Measurements from ENCODE around the gene SH2D3C.

Gene SH2D3C

DNA sequence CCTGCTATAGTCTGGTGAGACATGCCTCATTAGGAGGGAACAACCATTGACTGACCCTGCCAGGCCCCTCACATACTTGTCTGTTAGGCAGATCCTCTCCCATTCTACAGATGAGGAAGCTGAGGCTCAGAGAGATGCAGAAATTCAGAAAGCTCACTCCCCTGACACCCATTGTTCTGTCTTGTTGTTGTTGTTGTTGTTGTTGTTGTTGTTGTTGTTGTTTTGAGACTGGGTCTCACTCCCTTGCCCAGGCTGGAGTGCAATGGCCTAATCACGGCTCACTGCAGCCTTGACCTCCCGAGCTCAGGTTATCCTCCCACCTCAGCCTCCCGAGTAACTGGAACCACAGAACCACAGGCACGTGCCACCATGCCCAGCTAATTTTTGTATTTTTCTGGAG is 84.8 kb downstream of the SH2D3C start:
- no peak for DNase-seq

DNA sequence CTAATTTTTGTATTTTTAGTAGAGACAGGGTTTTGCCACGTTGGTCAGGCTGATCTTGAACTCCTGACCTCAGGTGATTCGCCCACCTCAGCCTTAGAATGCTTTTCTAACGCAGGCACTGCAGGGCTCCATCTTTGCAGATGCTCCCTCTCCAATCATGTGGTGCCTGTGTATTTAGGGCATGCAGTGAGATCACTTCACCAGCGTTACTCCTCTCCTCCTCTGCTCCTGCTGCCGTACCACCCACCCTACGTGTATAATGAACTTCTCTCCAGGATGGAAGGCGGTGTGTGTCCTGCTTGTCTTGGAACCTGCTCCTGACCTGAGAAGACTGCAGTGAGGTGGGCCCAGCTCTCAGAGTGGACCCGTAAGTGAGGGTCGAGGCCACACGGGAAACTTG is 85.3 kb downstream of the SH2D3C start:
- DNase-seq = no peak

DNA sequence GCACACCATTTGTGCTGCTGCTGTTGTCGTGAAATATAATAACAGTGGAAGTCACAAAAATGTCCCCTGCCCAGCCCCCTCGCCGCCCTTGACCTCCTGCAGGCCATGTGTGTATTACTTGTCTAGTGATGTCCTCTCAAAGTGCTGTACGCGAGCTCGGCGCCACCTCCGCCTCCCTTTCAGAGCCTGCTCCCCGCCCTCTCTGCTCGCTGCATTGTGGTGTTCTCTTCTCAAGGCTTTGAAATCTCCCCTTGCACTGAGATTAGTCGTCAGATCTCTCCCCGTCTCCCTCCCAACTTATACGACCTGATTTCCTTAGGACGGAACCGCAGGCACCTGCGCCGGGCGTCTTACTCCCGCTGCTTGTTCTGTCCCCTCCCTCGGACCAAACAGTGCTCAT is 86.4 kb downstream of the SH2D3C start:
- no peak for DNase-seq

DNA sequence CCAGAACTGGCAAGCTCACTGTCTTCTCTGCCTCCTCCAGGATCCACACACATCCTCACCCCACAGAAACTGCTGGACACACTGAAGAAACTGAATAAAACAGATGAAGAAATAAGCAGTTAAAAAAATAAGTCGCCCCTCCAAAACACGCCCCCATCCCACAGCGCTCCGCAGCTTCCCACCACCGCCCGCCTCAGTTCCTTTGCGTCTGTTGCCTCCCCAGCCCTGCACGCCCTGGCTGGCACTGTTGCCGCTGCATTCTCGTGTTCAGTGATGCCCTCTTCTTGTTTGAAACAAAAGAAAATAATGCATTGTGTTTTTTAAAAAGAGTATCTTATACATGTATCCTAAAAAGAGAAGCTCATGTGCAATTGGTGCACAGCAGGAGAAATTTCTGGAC is 87.7 kb downstream of the SH2D3C start:
- no peak for DNase-seq

DNA sequence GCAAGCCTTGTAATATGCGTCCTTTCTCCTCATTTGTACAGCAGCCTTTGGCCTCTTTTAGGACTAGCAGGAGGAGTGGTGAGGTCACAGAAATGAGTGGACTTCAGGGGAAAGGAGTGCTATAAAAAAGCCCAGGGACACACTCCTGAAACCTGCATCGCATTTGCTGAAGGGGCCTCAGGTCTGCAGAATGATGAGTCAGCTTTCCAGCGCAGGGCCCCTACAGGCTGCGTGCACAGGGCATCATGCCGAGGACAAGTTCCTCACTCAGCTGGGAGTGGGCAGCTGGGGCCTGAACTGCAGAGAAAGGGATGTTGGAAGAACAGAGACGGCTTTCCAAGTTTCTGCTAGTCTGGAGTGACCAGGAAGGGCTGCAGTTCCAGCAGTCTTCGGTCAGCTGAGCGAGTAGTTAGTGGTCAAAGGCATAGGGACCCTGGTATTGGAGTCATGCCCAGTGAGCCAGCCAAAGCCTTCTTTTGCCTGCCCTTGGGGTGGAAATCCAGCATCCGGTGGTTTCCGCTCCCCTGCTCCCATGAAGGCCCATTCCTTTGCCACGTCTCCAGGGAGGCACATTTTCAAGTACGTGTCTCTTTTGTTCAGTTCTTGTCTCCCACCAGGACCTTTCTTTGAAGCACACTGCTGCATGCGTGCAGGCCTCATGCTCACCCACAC is 89.0 kb downstream of the SH2D3C start:
- no peak for DNase-seq

Measured in NCI-H526 (cell line).